CD4-positive, alpha-beta T cell treated with Interleukin-2 at 100 ng/mL for 4 hours (primary cell): ENCODE results near the gene KCNH8.

ENCODE experiments used
- DNase-seq: peaks from one replicate; pipeline ENCODE4 v3.0.0-alpha.2; 2020; ENCODE audit warnings: low spot score

KCNH8 gene

GRCh38 chr3:19485267-19485666, 337.0 kb downstream of the KCNH8 start:
- no peak for DNase-seq

- no peak for DNase-seq
These were observed 339.1 kb downstream of the KCNH8 start for GRCh38 chr3:19487386-19487785.

GRCh38 chr3:19488939-19489338, 340.6 kb downstream of the KCNH8 start:
- DNase-seq: no peak

- no peak for DNase-seq
These were observed 341.6 kb downstream of the KCNH8 start for GRCh38 chr3:19489936-19490335.

GRCh38 chr3:19506171-19506570, 357.9 kb downstream of the KCNH8 start:
- DNase-seq: no peak

GRCh38 chr3:19522305-19522704, 374.0 kb downstream of the KCNH8 start:
- DNase-seq: no peak

GRCh38 chr3:19526071-19526470, 377.8 kb downstream of the KCNH8 start:
- no peak for DNase-seq

GRCh38 chr3:19527746-19528145, 379.4 kb downstream of the KCNH8 start:
- no peak for DNase-seq

- no peak for DNase-seq
These were observed 383.1 kb downstream of the KCNH8 start for GRCh38 chr3:19531426-19531825.

GRCh38 chr3:19539518-19540392, 391.4 kb downstream of the KCNH8 start:
- no peak for DNase-seq

GRCh38 chr3:19540464-19540863, 392.2 kb downstream of the KCNH8 start:
- DNase-seq: no peak

- no peak for DNase-seq
These were observed 393.0 kb downstream of the KCNH8 start for GRCh38 chr3:19541284-19541683.

- DNase-seq: no peak
These were observed 395.0 kb downstream of the KCNH8 start for GRCh38 chr3:19543212-19543841.

GRCh38 chr3:19547665-19548464, 399.6 kb downstream of the KCNH8 start:
- DNase-seq: no peak

- DNase-seq: no peak
These were observed 411.6 kb downstream of the KCNH8 start for GRCh38 chr3:19559724-19560442.

- no peak for DNase-seq
These were observed 425.3 kb downstream of the KCNH8 start for GRCh38 chr3:19573644-19574043.

- DNase-seq: no peak
These were observed 426.0 kb downstream of the KCNH8 start for GRCh38 chr3:19574268-19574667.

GRCh38 chr3:19576343-19576742, 428.0 kb downstream of the KCNH8 start:
- no peak for DNase-seq
